ENCODE results near the gene ZNF423.

- TF ChIP-seq CTCF (IDR thresholded peaks at IDR 0.05; ENCODE audit: poor library complexity, severe bottlenecking) (no peak), EZH2 (IDR thresholded peaks at IDR 0.05; ENCODE audit: borderline replicate concordance, insufficient read depth, low read length, poor library complexity, severe bottlenecking) (no peak), EP300 (conservative IDR thresholded peaks at IDR 0.05; ENCODE audit: poor library complexity, severe bottlenecking) (no peak)
Measured at GRCh38 chr16:49712106-49712505, 143.8 kb downstream of the ZNF423 start.
